ENCODE data around the gene OSBPL9. TPM values are rescaled to one million over a fixed set of nuclear protein-coding genes. Genes with fewer than 3 reads are reported as not detected.

OSBPL9 gene
- total and polyA plus RNA-seq, 2 donors (not counting 1 experiment from before 2014, with no cell fraction given), result 23.1 to 59.6 TPM

DNA sequence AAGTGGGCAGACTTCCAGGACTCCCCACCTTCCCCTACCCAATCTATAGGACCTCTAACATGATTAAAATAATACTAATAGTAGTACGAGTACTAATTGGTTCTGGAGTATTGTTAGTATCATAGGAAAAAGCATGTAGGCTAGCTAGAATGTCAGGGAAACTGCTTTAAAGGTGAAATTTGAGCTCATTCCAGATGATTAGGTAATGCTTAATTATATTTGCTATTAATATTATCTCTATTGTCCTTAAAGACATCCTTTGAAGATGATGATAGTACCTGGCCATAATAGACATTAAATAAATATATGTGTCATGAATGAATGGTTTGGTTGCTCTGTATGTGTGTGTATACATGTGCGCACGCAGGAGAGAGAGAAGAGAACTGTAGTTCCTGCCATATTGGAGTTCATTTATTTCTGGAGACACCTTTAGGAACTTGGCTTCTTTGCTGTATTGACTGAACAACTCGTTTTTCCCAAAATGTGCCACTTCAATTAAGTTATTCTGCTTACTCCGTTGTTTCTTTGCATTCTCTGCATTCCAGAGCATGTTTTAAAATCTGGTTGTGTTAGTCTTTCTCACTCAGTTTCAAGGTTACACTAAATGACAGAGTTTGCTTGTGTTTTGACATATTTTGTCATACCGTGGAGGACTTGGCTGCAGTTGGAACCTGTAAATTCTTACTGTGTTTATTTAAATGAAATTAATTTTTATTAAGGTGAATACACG is 117.1 kb downstream of the OSBPL9 start:
- peaks cover 51% of the 10 kb centered on the region for H3K4me1 Mint-ChIP-seq
- intact Hi-C loops (cut with micrococcal nuclease), result no loop called here

More for the DNA sequence above, 117.1 kb downstream of the OSBPL9 start:
- no peak overlapping the region for H3K27ac Mint-ChIP-seq
- no peak overlapping the region for H3K4me3 Mint-ChIP-seq
- Histone ChIP-seq H3K4me3 (ENCODE audit: control extremely low read depth in 1 of 5, extremely low read depth in 1 of 5, insufficient read depth in 1 of 5, low read depth in 2 of 5, low read length in 4 of 5) (no peak overlapping the region), H3K4me2 (replicated peaks; ENCODE audit: low read depth, low read length, poor library complexity, severe bottlenecking) (no peak overlapping the region), H3K27me3 (replicated peaks in 1 of 4; ENCODE audit: control extremely low read depth in 1 of 4, control insufficient read depth in 3 of 4, insufficient read depth in 4 of 4, low read length in 3 of 4) (no peaks in the 10 kb centered on the region), H3K79me2 (ENCODE audit: control insufficient read depth, insufficient read depth, low read length) (peaks cover 85% of the 10 kb centered on the region), H2AFZ (ENCODE audit: insufficient read depth, low read depth, low read length, poor library complexity, severe bottlenecking) (no peak overlapping the region), H3K4me1 (ENCODE audit: control insufficient read depth in 2 of 2, insufficient read depth in 2 of 2, low read length in 2 of 2) (peaks cover 13 to 15% of the 10 kb centered on the region in 2 donors), H3K9ac (ENCODE audit: low read length) (no peak overlapping the region), H3K9me3 (ENCODE audit: control extremely low read depth in 1 of 3, control insufficient read depth in 2 of 3, insufficient read depth in 1 of 3, low read length in 2 of 3) (no peaks in the 10 kb centered on the region), H3K36me3 (replicated peaks in 1 of 2; ENCODE audit: control extremely low read depth in 1 of 2, control insufficient read depth in 1 of 2, extremely low read depth in 1 of 2, insufficient read depth in 2 of 2, low read length in 1 of 2) (no peaks in the 10 kb centered on the region), H4K20me1 (ENCODE audit: control insufficient read depth, insufficient read depth, low read length, poor library complexity, severe bottlenecking) (peaks cover 28% of the 10 kb centered on the region), H3K27ac (ENCODE audit: low read length in 2 of 2) (no peak overlapping the region)
- ATAC-seq (ENCODE audit: low read depth) (no peak), DNase-seq (no peak)
- 100% methylated on average over 3 of the region's 7 CpGs for WGBS (ENCODE audit: insufficient coverage)
- no peaks in the 10 kb centered on the region for H3K9me3 Mint-ChIP-seq (ENCODE audit: insufficient read depth)
- CTCF ChIA-PET, result interaction anchor here (1.3 kb wide), 1 partner anchor 35 kb away, joined by 3 read pairs; no protein-coding TSS in a partner anchor
- no peak for TF ChIP-seq EZH2 (IDR thresholded peaks at IDR 0.05; ENCODE audit: borderline replicate concordance, insufficient read depth, low read depth, low read length, poor library complexity, severe bottlenecking)
- TF ChIP-seq, protein P1, sequence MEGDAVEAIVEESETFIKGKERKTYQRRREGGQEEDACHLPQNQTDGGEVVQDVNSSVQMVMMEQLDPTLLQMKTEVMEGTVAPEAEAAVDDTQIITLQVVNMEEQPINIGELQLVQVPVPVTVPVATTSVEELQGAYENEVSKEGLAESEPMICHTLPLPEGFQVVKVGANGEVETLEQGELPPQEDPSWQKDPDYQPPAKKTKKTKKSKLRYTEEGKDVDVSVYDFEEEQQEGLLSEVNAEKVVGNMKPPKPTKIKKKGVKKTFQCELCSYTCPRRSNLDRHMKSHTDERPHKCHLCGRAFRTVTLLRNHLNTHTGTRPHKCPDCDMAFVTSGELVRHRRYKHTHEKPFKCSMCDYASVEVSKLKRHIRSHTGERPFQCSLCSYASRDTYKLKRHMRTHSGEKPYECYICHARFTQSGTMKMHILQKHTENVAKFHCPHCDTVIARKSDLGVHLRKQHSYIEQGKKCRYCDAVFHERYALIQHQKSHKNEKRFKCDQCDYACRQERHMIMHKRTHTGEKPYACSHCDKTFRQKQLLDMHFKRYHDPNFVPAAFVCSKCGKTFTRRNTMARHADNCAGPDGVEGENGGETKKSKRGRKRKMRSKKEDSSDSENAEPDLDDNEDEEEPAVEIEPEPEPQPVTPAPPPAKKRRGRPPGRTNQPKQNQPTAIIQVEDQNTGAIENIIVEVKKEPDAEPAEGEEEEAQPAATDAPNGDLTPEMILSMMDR (IDR thresholded peaks at IDR 0.05), result no peak
- POLR2A ChIA-PET, result no interaction called here
- H3K27me3 Mint-ChIP-seq, result no peaks in the 10 kb centered on the region

Measured in B cell (primary cell).